GM12873 (cell line): Measurements from ENCODE around the gene ARHGEF37.

Experiments
- TF ChIP-seq, protein P1 (sequence below): IDR thresholded peaks from 2 replicates; pipeline ENCODE4 v1.5.1; 2012; ENCODE audit warnings: low read depth, mild to moderate bottlenecking, moderate library complexity, low read length, control low read depth; ENCODE audit not compliant: insufficient read depth; ENCODE audit errors: missing control alignments

The ARHGEF37 gene

GRCh38 chr5:149621415-149622098, 40.3 kb downstream of the ARHGEF37 start:
- TF ChIP-seq, protein P1, sequence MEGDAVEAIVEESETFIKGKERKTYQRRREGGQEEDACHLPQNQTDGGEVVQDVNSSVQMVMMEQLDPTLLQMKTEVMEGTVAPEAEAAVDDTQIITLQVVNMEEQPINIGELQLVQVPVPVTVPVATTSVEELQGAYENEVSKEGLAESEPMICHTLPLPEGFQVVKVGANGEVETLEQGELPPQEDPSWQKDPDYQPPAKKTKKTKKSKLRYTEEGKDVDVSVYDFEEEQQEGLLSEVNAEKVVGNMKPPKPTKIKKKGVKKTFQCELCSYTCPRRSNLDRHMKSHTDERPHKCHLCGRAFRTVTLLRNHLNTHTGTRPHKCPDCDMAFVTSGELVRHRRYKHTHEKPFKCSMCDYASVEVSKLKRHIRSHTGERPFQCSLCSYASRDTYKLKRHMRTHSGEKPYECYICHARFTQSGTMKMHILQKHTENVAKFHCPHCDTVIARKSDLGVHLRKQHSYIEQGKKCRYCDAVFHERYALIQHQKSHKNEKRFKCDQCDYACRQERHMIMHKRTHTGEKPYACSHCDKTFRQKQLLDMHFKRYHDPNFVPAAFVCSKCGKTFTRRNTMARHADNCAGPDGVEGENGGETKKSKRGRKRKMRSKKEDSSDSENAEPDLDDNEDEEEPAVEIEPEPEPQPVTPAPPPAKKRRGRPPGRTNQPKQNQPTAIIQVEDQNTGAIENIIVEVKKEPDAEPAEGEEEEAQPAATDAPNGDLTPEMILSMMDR: no peak

DNA sequence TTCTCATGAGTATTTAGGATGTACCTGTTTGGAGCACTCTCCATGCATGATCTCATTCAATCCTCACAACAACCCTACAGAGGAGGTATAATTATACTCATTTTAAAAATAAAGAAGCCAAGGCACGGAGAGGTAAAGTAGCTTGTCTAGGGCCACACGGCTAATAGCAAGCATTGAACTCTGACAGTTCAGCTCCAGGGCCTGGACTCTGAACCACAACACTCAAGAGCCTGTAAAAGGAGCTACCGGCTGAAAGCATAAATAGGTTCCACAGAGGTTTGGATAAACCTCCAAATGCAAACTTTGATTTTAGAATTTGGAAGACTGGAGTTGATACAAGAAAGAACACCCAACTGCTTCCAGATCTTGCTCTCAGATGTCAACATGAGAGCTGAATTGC, 41.2 kb downstream of the ARHGEF37 start:
- TF ChIP-seq, protein P1: no peak

DNA sequence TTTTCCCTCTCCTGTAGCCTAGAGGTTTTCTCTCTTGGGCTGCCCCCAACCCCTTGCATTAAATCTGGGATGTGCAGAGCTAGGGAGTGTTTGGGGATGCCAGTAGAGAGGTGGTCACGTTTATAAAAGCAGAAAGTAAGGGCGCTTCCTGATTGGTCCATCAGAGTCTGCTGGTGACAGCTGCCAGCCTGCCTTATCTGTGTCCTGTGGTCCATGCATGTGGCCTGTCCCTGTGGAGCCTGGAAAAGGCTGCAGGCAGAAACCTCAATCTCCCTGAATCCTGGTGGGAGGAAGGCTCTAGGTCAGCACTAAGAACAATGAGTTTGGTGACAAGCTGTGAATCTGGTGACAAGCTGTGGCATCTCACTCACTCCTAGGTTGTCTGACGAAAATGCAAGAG, 42.2 kb downstream of the ARHGEF37 start:
- TF ChIP-seq, protein P1: no peak

DNA sequence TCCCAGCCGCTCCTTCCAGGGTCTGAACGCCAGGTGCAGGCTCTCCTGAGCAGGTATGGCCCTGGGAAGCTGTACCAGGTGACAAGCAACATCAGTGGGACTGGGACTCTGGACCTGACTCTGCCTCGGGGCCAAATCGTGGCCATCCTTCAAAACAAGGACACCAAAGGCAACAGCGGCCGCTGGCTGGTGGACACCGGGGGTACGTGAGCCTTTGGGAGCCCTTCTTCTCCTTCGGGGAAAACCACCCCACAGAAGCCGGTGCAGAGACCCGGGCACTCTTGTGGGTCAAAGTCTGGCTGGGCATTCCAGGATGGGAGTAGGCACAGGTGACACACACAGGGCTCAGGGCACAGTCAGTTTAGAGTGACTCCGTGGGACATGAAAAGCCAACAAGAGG, 45.8 kb downstream of the ARHGEF37 start:
- TF ChIP-seq, protein P1: no peak

DNA sequence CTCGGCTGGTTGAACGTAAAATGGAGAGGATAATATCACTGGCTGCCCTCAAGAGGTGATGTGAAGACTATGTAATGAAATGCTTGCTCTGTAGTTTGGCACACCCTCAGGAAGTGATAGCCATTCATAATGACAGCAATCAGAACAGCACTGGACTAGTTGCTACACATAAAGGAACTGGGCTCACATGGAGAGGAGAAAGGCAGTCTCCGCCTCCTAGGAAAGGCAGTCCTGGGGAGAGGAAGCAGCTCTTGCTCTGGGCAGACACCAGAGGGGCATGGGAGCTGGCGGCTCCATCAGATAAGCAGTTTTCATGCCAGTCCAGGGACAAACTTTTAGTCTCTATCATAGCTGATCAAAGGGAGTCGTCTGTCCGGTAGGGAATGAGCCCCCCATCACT, 46.9 kb downstream of the ARHGEF37 start:
- TF ChIP-seq, protein P1: no peak

GRCh38 chr5:149628846-149629388, 47.6 kb downstream of the ARHGEF37 start:
- TF ChIP-seq, protein P1: no peak

DNA sequence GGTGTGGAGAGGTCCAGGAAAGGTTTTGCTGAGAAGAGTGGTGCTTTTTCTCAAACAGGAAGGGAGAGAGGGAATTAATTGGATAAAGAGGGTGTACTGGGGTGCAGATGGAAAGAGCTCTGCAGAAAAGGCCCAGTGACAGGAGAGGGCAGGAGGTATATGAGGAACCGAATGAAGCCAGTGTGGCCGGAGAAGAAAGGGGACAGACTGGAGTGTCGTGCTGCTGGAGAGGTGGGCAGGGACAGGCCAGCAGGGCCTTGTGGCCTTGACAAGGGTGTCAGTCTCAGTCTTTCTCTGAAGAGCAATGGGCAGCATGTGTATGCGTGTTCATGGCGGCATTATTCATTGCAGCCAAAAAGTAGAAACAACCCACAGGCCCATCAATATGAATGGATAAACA, 48.1 kb downstream of the ARHGEF37 start:
- TF ChIP-seq, protein P1: no peak

DNA sequence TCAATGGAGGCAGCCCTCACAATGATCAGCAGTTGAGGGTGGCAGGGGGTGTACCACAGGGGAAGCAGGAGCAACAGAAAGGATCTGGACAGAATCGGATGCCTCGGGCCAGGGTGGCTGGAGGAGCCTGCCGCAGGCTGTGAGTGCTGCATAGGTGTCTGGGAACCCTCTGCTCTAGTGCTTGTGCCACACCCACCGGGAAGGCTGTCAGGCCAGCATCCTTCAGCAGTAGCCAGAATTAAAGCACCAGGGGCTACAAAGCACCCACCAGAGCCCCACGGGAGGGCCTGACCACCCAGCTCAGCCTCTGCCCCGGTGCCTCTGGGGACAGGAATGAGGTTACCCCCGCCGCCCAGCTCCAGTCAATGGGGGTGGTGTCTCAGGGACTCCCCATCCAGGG, 49.0 kb downstream of the ARHGEF37 start:
- TF ChIP-seq, protein P1: no peak
